Activated T-cell treated with anti-CD3 and anti-CD28 coated beads, Interleukin-2, amount 50 U/mL, for 72 hours (primary cell): ENCODE data around the gene C1QTNF3. TPM values are rescaled to one million over a fixed set of nuclear protein-coding genes. Genes with fewer than 3 reads are reported as not detected.
"Not testable (repeated sequence)": the region's sequence is repeated elsewhere in the genome, so short reads cannot be mapped to it uniquely, and the experiment has no call there.

Source experiments
- ATAC-seq, 2 donors: fragments of 150-1000 bp; cut with Tn5 transposase; replicated peaks in 1 of 2; 2 replicates each; pipeline ENCODE4 v1.10.0; 2021; ENCODE audit warnings: moderate library complexity in 2 of 2, mild to moderate bottlenecking in 1 of 2
- DNase-seq, 2 donors: peaks; one replicate each; pipeline ENCODE4 v3.0.0; 2021 to 2022; ENCODE audit warnings: mixed read lengths in 1 of 2
- H3K27ac Mint-ChIP-seq: one replicate; pipeline ENCODE4 v1.8.0; 2022; ENCODE audit warnings: mild to moderate bottlenecking, moderate library complexity, mixed read lengths
- H3K27me3 Mint-ChIP-seq: one replicate; pipeline ENCODE4 v1.8.0; 2022; ENCODE audit warnings: low read depth, mixed read lengths
- H3K36me3 Mint-ChIP-seq, 2 donors: one replicate each; pipeline ENCODE4 v1.8.0; 2022; ENCODE audit warnings: mixed read lengths in 2 of 2, mild to moderate bottlenecking in 1 of 2; ENCODE audit not compliant: insufficient read depth in 2 of 2
- H3K4me1 Mint-ChIP-seq: one replicate; pipeline ENCODE4 v1.8.0; 2022; ENCODE audit warnings: low read depth, mixed read lengths
- H3K4me3 Mint-ChIP-seq, 2 donors: one replicate each; pipeline ENCODE4 v1.8.0; 2022; ENCODE audit warnings: mild to moderate bottlenecking in 2 of 2, mixed read lengths in 2 of 2, moderate library complexity in 2 of 2
- H3K9me3 Mint-ChIP-seq, 2 donors: one replicate each; pipeline ENCODE4 v1.8.0; 2022; ENCODE audit warnings: mixed read lengths in 2 of 2
- total RNA-seq, 2 donors: library from RNA; stranded (reverse); gene quantifications; one replicate each; pipeline ENCODE4 v1.2.3, GENCODE V29; 2022

Gene C1QTNF3
- total RNA-seq, 2 donors from 2014 or later: 2.8 to 5.1 TPM

DNA sequence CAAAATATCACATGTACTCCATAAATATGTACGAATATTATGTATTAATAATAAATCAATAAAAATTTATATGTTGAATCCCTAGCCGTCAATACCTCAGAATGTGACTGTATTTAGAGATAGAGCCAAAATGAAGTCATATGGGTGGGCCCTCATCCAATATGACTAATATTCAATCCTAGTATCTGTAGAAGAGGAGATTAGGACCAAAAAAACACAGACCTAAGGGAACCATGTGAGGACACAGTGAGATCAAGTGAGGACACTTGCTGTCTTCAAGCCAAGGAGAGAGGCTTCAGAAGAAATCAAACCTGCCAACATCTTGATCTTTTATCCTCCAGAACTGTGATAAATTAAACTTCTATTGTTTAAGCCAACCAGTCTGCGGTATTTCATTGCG is 31.5 kb downstream of the C1QTNF3 start:
- ATAC-seq (no peak), DNase-seq (no peak)
- H3K9me3 Mint-ChIP-seq: peaks cover 0 to 6% of the 10 kb centered on the region in 2 donors
- H3K27ac Mint-ChIP-seq: no peak overlapping the region
- H3K36me3 Mint-ChIP-seq: peaks cover 9 to 12% of the 10 kb centered on the region in 2 donors
- H3K27me3 Mint-ChIP-seq: peaks cover 8% of the 10 kb centered on the region
- H3K4me1 Mint-ChIP-seq: peaks cover 38% of the 10 kb centered on the region
- no peak overlapping the region for H3K4me3 Mint-ChIP-seq

GRCh38 chr5:34010146-34010545 is 32.9 kb downstream of the C1QTNF3 start:
- not testable (repeated sequence) for ATAC-seq, H3K27me3 Mint-ChIP-seq, DNase-seq, H3K27ac Mint-ChIP-seq, H3K4me3 Mint-ChIP-seq, H3K9me3 Mint-ChIP-seq
- peaks cover 9 to 12% of the 10 kb centered on the region in 2 donors for H3K36me3 Mint-ChIP-seq
- peaks cover 42% of the 10 kb centered on the region for H3K4me1 Mint-ChIP-seq

GRCh38 chr5:34009610-34010009 is 33.4 kb downstream of the C1QTNF3 start:
- Mint-ChIP-seq H3K36me3 (peaks cover 7 to 12% of the 10 kb centered on the region in 2 donors), H3K9me3 (peaks cover 0 to 6% of the 10 kb centered on the region in 2 donors), H3K4me3 (no peak overlapping the region), H3K27me3 (peaks cover 8% of the 10 kb centered on the region), H3K27ac (peak overlapping the region; percentile 95), H3K4me1 (peaks cover 41% of the 10 kb centered on the region)
- no peak for ATAC-seq
- DNase-seq: no peak

GRCh38 chr5:34008802-34009201 is 34.2 kb downstream of the C1QTNF3 start:
- H3K4me1 Mint-ChIP-seq: peaks cover 40% of the 10 kb centered on the region
- H3K9me3 Mint-ChIP-seq: peaks cover 0 to 4% of the 10 kb centered on the region in 2 donors
- H3K4me3 Mint-ChIP-seq: peak overlapping the region; percentile 87 to 93
- peaks cover 6 to 9% of the 10 kb centered on the region in 2 donors for H3K36me3 Mint-ChIP-seq
- peak overlapping the region; percentile 95 for H3K27ac Mint-ChIP-seq
- no peak for DNase-seq
- ATAC-seq: no peak
- peaks cover 5% of the 10 kb centered on the region for H3K27me3 Mint-ChIP-seq

DNA sequence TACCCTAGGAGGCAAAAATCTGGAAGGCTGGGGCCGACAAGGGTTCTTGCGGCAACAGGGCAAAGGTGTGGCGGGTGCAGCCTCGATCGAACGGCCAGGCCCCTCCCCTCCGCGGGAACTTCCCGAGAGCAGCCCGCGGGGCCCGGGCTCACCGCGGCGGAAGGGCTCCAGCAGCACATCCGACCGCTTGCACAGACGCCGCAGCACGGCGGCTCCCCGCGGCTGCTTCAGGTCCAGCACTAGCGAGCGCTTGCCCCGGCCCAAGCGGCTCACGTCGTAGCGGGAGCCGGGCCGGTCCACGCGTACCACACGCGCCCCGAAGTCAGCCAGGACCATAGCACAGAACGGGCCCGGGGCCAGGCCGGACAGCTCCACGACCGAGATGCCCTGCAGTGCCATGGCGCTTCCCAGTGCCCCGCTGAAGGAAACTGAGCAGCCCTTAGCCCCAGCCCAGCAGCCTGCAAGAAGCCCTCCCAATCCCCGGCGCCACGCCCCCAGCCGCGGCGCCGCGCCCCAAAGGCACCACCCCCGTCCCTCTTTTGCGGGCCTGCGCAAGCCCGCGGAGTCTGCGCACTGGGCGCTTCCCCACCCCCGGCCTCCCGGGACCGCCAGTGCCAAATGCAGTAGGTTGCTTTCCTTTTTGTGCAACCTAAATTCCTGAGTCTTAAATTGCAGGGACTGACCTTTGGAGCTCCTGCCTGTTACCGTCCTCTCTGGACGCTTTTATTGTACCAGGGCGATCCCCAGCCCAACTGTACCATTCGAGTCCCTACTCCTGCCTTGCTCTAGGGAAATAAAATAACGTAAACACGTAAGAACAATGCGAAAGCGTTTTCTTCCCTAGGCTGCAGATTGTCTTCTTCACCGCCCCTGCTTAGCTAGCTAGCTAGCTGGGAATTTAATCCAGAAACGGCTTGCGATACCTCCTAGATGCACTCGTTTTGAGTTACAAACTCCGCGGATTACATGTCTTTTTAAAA is 35.1 kb downstream of the C1QTNF3 start, which contains the start of gene AMACR:
TSS of gene AMACR (minus strand) at position 430 of the 980 bp plus-strand sequence. CDS start at position 399, 31 bp downstream.
- peak; percentile 81 to 90 for DNase-seq
- Mint-ChIP-seq H3K27me3 (no peaks in the 10 kb centered on the region), H3K36me3 (peaks cover 0 to 3% of the 10 kb centered on the region in 2 donors), H3K27ac (peak within 1 kb of the TSS; percentile 95), H3K4me1 (peaks cover 40% of the 10 kb centered on the region), H3K4me3 (peak within 1 kb of the TSS; percentile 87 to 93), H3K9me3 (no peaks in the 10 kb centered on the region)
- peak; percentile 88 to 92 for ATAC-seq

DNA sequence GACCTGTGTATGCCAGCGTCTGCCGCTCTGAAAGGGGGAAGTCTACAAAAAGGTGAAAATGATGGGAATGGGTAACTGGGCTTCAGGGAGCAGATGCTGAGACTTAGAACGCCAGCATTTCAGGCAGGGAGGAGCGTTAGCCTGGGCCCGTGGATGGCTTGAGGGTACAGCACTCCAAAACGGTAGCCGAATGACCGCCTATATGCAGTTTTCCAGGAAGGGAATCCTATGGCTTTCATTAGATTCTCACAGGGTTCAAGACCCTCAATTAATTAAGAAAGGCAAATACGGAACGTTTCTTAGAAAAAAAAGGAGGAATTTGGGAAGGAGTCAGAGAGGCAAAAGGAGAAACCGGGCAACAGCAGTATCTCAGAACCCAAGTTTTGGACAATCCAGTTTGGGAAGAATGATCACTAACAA is 35.8 kb downstream of the C1QTNF3 start:
- no peaks in the 10 kb centered on the region for H3K27me3 Mint-ChIP-seq
- peak overlapping the region; percentile 87 to 93 for H3K4me3 Mint-ChIP-seq
- peak overlapping the region; percentile 84 for H3K27ac Mint-ChIP-seq
- H3K4me1 Mint-ChIP-seq: peaks cover 40% of the 10 kb centered on the region
- DNase-seq: no peak
- H3K9me3 Mint-ChIP-seq: no peaks in the 10 kb centered on the region
- ATAC-seq: no peak
- H3K36me3 Mint-ChIP-seq: peaks cover 0 to 3% of the 10 kb centered on the region in 2 donors

DNA sequence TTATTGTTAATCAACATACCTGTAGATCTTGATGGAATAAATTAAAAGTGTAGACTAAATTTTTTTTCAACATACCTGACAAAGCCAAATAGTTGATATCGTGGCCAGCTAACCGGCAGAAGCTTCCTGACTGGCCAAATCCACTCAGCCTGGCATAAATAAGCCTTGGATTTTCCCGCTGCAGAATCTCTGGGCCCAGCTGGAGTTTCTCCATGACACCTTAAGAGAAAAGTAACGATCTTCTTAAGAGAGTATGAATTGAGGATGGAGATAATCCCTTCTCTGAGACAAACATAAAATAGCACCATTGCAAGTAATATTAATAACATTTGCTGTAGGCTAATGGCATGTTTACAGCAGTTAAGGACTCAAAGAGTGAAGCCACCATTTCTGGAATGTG is 37.3 kb downstream of the C1QTNF3 start:
- ATAC-seq (no peak), DNase-seq (no peak)
- Mint-ChIP-seq H3K27me3 (no peaks in the 10 kb centered on the region), H3K4me1 (peaks cover 40% of the 10 kb centered on the region), H3K9me3 (no peaks in the 10 kb centered on the region), H3K27ac (peak overlapping the region; percentile 23), H3K36me3 (peaks cover 0 to 3% of the 10 kb centered on the region in 2 donors), H3K4me3 (peak overlapping the region in 1 of 2 donors; percentile 33)

DNA sequence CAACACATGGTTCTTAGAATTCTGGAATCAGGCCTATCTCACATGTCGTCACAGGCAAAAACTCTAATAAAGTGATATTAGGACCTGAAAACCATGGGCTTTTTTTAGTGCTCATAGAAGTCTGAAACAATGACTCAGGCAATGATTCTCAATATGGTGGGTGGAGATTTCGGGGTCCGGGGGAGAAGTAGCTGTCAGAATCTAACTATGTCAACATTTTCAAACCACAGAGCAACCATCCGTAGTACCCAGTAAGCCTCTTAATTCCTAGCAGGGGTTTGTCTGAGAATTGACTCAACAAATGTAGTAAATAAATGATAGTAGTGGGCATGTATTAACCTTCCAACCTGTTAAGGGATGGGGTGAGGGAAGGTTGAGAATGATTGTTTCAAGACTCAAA is 37.8 kb downstream of the C1QTNF3 start:
- no peaks in the 10 kb centered on the region for H3K27me3 Mint-ChIP-seq
- peak overlapping the region in 1 of 2 donors; percentile 33 for H3K4me3 Mint-ChIP-seq
- ATAC-seq (peak; percentile 11 to 12), DNase-seq (peak; percentile 25 to 30)
- peaks cover 40% of the 10 kb centered on the region for H3K4me1 Mint-ChIP-seq
- H3K27ac Mint-ChIP-seq: peak overlapping the region; percentile 23
- peaks cover 0 to 3% of the 10 kb centered on the region in 2 donors for H3K36me3 Mint-ChIP-seq
- no peaks in the 10 kb centered on the region for H3K9me3 Mint-ChIP-seq

DNA sequence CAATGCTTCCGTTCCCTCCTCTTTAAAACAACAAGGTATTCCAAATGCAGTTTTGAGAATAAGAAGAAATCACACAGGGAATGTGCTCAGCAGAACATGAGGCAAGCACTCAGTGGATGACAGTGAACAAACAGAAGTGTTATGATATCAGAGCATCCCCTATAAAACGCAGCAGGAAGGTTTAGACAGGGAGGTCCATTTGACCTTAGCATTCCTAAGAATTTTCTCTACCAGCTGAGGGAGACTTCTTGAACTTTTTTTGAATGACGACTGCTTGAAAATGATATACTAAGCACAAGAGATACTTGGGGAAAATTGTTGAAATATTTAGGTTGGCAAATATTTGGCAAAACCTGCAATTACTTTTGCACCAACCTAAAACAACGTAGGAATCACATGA is 39.1 kb downstream of the C1QTNF3 start:
- ATAC-seq: no peak
- no peak overlapping the region for H3K27ac Mint-ChIP-seq
- no peak overlapping the region for H3K4me3 Mint-ChIP-seq
- no peaks in the 10 kb centered on the region for H3K27me3 Mint-ChIP-seq
- DNase-seq: no peak
- H3K9me3 Mint-ChIP-seq: no peaks in the 10 kb centered on the region
- peaks cover 32% of the 10 kb centered on the region for H3K4me1 Mint-ChIP-seq
- H3K36me3 Mint-ChIP-seq: peaks cover 0 to 3% of the 10 kb centered on the region in 2 donors

- H3K36me3 Mint-ChIP-seq: peaks cover 0 to 3% of the 10 kb centered on the region in 2 donors
- peak; percentile 18 to 30 for ATAC-seq
- H3K4me1 Mint-ChIP-seq: peaks cover 27% of the 10 kb centered on the region
- H3K9me3 Mint-ChIP-seq: no peaks in the 10 kb centered on the region
- no peak overlapping the region for H3K4me3 Mint-ChIP-seq
- H3K27me3 Mint-ChIP-seq: no peaks in the 10 kb centered on the region
- no peak for DNase-seq
- H3K27ac Mint-ChIP-seq: no peak overlapping the region
Observed at GRCh38 chr5:34002629-34003328, 40.2 kb downstream of the C1QTNF3 start.

DNA sequence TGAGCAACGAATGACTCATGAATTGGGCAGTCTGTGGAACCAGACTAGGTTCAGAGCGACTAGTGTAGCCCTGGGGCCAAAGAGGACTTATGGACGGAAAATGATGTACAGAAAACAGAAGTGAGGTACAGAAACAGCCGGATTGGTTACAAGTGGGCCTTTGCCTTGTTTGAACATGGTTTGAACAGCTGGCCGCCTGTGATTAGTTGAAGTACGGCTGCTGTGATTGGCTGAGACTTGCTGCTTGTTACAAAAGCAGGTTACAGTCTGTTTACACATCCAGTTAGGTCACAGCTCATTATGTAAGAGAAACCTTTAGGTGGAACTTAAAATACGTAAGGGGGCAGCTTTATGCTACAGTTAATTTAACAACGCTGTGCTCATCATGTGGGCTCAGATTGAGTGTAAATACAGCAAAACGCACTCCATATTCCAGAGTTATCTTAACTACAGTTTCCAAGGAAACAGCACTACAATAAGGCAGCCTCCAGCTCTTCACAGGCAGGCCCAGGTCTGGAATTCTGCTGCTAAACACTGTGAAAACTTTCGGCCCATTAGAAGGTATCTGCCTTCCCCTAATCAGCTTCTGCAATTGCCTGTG is 41.7 kb downstream of the C1QTNF3 start:
- Mint-ChIP-seq H3K27me3 (no peaks in the 10 kb centered on the region), H3K27ac (no peak overlapping the region), H3K36me3 (no peaks in the 10 kb centered on the region), H3K4me3 (no peak overlapping the region), H3K9me3 (no peaks in the 10 kb centered on the region), H3K4me1 (peaks cover 22% of the 10 kb centered on the region)
- ATAC-seq (no peak), DNase-seq (no peak)

GRCh38 chr5:33999978-34000377 is 43.0 kb downstream of the C1QTNF3 start:
- H3K9me3 Mint-ChIP-seq: no peaks in the 10 kb centered on the region

More at GRCh38 chr5:33999978-34000377, 43.0 kb downstream of the C1QTNF3 start:
- Mint-ChIP-seq H3K27ac (no peak overlapping the region), H3K4me3 (no peak overlapping the region), H3K27me3 (no peaks in the 10 kb centered on the region), H3K4me1 (peaks cover 13% of the 10 kb centered on the region), H3K36me3 (peaks cover 0 to 4% of the 10 kb centered on the region in 2 donors)
- no peak for ATAC-seq
- no peak for DNase-seq
